HUDEP-2 (cell line): Measurements from ENCODE around the gene PLCB1.
A peak's percentile ranks its signal among the peaks of the same experiment; 100 is the strongest.

ENCODE experiments used
- DNase-seq, 76 experiments: peaks; one replicate each; lab custom pipeline; 2025; ENCODE audit not compliant: unreplicated experiment in 76 of 76; lab: John Stamatoyannopoulos, UW

PLCB1 gene

GRCh38 chr20:8524101-8525016 lies 392.3 kb downstream of the PLCB1 start:
- DNase-seq: no peak

GRCh38 chr20:8525017-8525343 lies 392.9 kb downstream of the PLCB1 start:
- no peak for DNase-seq

GRCh38 chr20:8526610-8527009 lies 394.5 kb downstream of the PLCB1 start:
- DNase-seq: no peak

GRCh38 chr20:8527998-8528723 lies 396.1 kb downstream of the PLCB1 start:
- DNase-seq: no peak

GRCh38 chr20:8530022-8530421 lies 398.0 kb downstream of the PLCB1 start:
- DNase-seq: no peak

- no peak for DNase-seq
These were observed 400.1 kb downstream of the PLCB1 start for GRCh38 chr20:8532169-8532568.

GRCh38 chr20:8534368-8535160 lies 402.5 kb downstream of the PLCB1 start:
- DNase-seq: no peak

- peak in 1 of 76 experiments; percentile 1 for DNase-seq
These were observed 403.6 kb downstream of the PLCB1 start for GRCh38 chr20:8535403-8536261.

GRCh38 chr20:8536262-8536618 lies 404.2 kb downstream of the PLCB1 start:
- no peak for DNase-seq

GRCh38 chr20:8540466-8540865 lies 408.4 kb downstream of the PLCB1 start:
- no peak for DNase-seq

- DNase-seq: no peak
These were observed 410.0 kb downstream of the PLCB1 start for GRCh38 chr20:8542110-8542486.

GRCh38 chr20:8545212-8545611 lies 413.1 kb downstream of the PLCB1 start:
- DNase-seq: no peak

- DNase-seq: no peak
These were observed 415.1 kb downstream of the PLCB1 start for GRCh38 chr20:8547035-8547650.

- no peak for DNase-seq
These were observed 416.0 kb downstream of the PLCB1 start for GRCh38 chr20:8547968-8548588.

GRCh38 chr20:8549192-8549591 lies 417.1 kb downstream of the PLCB1 start:
- DNase-seq: no peak

GRCh38 chr20:8557711-8558110 lies 425.6 kb downstream of the PLCB1 start:
- DNase-seq: no peak

- no peak for DNase-seq
These were observed 430.3 kb downstream of the PLCB1 start for GRCh38 chr20:8562356-8562755.

GRCh38 chr20:8568075-8568474 lies 436.0 kb downstream of the PLCB1 start:
- DNase-seq: no peak

GRCh38 chr20:8569766-8570165 lies 437.7 kb downstream of the PLCB1 start:
- DNase-seq: no peak

GRCh38 chr20:8571611-8572010 lies 439.5 kb downstream of the PLCB1 start:
- DNase-seq: no peak
